Nucleus accumbens (tissue), 56 donors: ENCODE data around the gene MAPK8IP3.

Experiments
- DNase-seq, 56 donors: peaks; one replicate each; lab custom pipeline; 2025; lab: John Stamatoyannopoulos, UW

Gene MAPK8IP3

DNA sequence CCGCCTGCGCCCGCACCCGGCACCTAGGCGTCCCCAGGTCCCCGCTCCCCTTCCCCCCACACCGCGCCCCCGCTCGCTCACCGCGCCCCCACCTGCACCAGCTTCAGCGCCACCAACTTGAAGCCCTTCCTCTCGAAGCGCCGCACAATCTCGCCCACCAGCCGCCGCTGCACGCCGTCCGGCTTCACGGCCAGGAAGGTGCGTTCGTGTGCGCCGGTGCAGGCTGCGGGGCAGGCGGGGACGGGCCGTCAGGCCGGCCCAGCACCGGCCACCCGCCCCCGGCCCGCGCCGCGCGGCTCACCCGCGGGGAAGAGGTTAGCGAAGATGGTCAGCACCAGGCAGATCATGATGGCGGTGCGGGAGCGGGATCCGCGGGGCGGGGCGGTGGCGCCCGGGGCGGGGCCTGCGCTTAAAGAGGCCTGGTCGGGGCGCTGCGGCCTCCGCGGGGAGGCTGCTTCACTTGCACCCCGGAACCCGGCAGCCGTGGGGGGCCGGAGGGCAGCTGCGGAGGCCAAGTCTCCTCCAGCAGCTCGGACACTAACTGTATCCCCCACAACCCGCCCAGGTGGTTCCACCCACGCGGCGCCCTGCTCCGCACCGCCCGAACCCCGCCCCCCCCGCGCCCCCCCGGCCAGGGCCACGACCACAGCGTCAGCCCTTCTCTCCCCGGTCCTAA lies 65.3 kb downstream of the MAPK8IP3 start, which contains the start of gene NME3:
NME3 (minus strand) TSS at position 356 of the 676 bp plus-strand sequence; CDS start at position 347, 9 bp downstream.
- peak in 53 of 56 donors; percentile 7 to 82 (median 56) for DNase-seq

DNA sequence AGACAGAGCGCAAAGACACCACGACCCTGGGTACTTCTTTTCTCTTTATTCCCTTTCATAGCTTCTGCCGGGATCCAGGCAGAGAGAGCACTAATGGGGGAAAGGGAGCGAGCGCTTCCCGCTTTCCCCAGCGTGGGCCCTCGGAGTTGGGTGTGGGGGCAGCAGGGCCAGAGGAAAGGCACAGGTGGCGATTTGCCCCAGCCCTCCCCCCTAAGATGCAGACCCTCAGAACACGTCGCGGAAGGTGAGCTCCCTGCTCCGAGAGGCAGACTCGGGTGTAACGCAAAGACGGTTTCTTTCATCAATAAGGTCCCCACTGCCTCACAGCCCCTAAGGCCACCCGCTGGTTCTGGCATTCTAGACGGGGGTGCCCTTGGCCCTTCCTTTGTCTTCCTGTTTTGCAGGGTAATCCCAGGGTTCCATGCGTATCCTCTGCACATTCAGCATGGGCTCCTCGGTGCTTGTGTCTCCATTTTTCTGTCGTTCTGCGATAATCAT lies 65.9 kb downstream of the MAPK8IP3 start:
- peak in 1 of 56 donors; percentile 54 for DNase-seq

- peak in 15 of 56 donors; percentile 13 to 57 (median 39) for DNase-seq
Measured at GRCh38 chr16:1772362-1772907, 66.4 kb downstream of the MAPK8IP3 start, which contains the start of gene EME2. EME2 (plus strand) TSS chr16:1772810; CDS start chr16:1773228, 418 bp downstream.

DNA sequence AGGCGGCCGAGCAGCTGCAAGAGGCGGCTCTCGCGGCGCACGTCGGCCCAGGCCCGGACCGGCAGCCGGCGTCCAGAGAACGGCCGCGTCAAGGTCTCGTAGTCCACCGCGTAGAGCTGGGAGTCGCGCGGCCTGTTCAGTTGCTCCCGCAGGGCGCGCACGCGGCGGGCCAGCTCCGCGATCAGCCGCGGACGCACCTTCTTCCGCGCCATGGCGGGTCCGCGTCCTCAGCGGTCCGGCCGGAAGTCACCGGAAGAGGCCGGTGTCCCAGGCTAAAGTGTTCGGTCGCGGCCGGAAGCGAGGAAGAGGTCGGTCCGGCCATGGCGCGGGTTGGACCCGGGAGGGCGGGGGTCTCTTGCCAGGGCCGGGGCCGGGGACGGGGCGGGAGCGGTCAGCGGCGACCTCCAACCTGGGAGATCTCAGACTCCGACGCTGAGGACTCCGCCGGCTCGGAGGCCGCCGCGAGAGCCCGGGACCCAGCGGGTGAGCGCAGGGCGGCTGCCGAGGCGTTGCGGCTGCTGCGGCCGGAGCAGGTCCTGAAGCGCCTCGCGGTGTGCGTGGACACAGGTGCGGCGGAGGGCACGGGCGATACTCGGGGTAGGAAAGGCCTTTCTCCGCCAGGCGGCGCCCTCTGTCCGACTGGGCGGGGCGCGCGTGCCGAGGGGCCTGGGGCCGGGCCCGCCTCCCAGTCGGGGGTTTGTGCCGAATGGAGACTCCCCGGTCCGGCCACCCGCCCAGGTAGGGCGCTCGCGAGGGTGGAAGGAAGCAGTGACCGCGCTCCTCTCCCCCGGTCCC lies 67.1 kb downstream of the MAPK8IP3 start, which contains the start of gene MRPS34:
MRPS34 (minus strand) TSS at position 227 of the 795 bp plus-strand sequence; CDS start at position 212, 15 bp downstream.
- peak in 53 of 56 donors; percentile 26 to 87 (median 66) for DNase-seq

DNA sequence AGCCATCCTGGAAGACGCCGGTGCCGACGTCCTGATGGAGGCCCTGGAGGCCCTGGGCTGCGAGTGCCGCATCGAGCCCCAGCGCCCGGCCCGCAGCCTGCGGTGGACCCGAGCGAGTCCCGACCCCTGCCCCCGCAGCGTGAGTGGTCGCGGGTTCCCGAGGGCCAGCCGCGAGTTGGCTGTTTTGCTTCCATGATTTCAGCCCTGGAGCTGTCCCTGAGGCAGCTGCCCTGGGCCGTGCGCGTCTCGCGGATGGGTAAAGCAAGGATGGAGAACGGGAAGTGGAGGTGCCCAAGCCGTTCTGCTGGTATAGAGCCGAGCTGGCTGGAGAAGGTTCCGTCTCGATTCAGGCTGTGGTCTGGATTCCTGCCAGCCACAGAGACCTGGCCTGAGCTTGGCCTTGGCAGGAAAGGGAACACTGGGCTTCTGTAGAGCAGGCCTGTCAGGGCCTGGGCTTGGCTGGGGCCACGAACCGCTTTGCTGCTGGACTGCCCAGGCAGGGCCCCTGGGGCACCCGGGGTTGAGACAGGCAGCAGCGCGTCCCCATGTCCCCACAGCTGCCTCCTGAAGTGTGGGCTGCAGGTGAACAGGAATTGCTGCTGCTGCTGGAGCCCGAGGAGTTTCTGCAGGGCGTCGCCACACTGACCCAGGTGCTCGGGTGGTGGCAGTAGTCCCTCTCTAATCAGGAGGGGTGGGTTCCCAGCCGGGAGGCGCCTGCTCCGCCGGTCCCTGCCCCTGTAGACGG lies 67.9 kb downstream of the MAPK8IP3 start:
- DNase-seq: peak in 6 of 56 donors; percentile 10 to 52 (median 28)

DNA sequence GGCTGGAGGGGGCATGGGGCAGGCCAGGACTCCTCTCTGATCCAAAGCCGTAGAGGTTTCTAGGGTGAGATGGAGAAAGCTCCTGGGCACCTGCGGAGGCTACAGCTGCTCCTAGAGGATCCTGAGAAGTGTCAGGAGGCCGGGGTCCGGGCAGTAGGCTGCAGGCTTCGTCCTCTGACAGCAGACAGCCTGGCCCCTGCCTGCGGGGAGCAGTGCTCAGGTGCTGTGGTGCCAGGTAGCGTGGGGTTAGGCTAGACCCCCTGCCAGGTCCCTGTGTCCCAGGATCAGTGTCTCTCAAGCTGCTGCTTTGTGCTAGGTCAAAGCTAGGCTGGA lies 68.4 kb downstream of the MAPK8IP3 start:
- no peak for DNase-seq

- DNase-seq: no peak
Measured at GRCh38 chr16:1775006-1775845, 69.2 kb downstream of the MAPK8IP3 start.

- no peak for DNase-seq
Measured at GRCh38 chr16:1775846-1776671, 70.1 kb downstream of the MAPK8IP3 start.

- DNase-seq: no peak
Measured at GRCh38 chr16:1776672-1776955, 70.6 kb downstream of the MAPK8IP3 start.

- no peak for DNase-seq
Measured at GRCh38 chr16:1776991-1777374, 71.0 kb downstream of the MAPK8IP3 start.

GRCh38 chr16:1777375-1778199 lies 71.6 kb downstream of the MAPK8IP3 start:
- no peak for DNase-seq

DNA sequence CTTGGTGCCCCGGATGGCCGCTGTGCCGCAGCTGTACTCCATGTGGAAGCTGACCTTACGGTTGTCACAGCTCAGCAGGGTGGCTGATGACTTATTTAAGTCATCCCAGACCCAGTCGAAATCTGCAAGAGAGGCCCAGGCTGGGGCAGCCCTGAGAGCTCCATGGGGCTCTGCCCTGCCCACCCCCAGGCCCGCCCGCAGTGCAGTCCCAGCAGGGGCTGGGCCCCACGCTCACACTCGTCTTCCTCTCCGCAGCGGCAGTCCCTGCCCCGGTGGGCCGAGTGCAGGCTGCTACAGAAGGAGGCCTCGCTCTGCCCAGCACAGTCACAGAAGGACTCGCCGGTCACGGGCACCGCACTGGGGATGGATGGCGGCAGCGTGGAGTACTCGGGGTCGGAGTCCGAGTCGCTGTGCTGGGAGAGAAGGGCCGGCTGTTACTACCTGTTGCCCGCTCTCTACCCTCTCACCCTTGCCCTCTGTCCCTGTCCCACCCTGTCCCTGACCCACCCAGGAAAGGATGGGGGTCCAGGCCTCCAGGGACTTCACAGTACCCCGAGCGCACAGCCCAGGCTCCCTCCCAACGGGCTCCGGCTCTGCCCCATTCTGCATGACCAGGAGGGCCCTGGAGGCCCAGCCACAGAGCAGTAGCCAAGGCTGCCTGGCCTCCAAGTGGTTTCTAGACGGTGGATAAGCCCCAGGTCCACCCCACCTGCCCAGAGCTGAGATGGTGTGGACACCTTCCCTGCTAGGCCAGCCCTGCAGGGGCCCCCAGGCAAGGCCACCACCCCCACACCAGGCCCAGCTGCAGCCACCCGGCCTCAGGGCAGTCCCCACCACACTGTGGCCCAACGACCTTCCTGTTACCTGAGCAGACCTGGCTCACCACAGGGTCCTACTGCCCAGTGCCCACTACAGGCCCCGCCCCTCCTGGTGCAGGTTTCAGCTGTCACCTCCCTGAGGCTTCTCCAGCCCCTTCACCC lies 72.5 kb downstream of the MAPK8IP3 start:
- DNase-seq: no peak

DNA sequence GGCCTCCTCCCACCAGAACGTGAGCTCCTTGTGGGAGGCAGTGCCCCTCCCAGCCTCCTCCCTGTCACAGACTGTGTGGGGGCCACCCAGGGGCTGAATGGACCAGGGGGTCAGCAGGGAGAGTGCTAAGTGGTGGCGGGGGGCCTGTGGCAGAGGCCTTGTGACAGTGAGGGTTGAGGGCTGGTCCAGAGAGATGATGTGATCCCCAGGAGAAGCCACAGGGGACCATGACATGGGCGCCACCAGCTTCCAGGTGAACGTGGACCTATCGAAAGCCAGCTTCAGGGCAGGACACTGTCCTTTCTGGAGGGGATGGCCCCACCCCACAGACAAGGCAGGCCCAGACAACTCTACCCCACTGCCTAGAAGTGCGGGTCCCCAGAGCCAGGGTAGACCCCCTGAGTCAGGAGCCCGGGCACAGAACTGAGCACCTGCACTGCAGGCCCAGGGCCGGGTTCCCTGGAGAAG lies 73.3 kb downstream of the MAPK8IP3 start:
- no peak for DNase-seq

DNA sequence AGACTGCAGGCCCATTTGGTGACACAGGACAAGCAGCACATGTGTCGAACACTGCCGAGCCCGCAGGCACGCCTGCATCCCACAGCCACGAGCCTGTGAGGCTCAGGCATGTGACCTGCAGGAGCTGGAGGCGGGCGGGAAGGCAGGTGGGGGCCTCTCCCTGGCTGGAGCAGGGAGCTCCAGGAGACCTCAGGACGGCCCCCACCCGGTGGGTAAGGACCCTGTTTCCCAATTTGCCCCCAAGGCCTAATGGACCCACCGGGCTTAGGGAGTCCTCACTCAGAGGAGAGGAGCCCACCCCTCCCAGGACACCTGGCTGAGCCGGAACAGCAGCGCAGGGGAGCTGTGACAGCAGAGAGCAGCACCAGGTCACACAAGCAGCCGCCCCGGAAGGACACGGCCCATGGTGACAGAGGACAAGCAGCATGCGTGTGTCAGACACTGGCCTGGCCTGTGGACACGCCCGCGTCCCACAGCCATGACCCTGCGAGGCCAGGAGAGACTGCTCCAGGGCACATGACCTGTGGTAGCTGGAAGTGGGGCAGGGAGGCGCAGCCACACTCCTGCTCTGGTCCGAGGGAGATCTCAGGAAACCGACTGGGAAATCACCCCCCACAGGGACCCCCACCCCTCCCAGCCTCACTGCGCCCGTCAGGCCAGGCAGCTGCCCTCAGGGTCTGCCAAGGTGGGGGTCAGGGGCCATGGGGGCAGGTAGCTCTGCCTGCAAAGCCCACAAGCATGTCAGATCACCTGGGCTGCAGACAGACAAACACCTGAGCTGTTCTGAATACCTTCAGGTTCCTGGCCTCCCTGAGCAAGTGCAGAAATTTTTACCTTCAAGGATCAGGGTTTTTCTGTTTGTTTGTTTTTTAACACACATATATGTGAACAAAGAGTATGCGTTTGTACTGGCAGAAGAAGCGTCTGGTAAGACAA lies 74.0 kb downstream of the MAPK8IP3 start:
- peak in 1 of 56 donors; percentile 29 for DNase-seq

GRCh38 chr16:1780677-1781072 lies 74.7 kb downstream of the MAPK8IP3 start:
- no peak for DNase-seq
